ENCODE data around the gene HLA-F. TPM values are rescaled to one million over a fixed set of nuclear protein-coding genes. Genes with fewer than 3 reads are reported as not detected.

Gene HLA-F
- polyA plus RNA-seq, 1 of the 3 experiments (the other 2 are of a cell fraction) = 0.31 TPM

DNA sequence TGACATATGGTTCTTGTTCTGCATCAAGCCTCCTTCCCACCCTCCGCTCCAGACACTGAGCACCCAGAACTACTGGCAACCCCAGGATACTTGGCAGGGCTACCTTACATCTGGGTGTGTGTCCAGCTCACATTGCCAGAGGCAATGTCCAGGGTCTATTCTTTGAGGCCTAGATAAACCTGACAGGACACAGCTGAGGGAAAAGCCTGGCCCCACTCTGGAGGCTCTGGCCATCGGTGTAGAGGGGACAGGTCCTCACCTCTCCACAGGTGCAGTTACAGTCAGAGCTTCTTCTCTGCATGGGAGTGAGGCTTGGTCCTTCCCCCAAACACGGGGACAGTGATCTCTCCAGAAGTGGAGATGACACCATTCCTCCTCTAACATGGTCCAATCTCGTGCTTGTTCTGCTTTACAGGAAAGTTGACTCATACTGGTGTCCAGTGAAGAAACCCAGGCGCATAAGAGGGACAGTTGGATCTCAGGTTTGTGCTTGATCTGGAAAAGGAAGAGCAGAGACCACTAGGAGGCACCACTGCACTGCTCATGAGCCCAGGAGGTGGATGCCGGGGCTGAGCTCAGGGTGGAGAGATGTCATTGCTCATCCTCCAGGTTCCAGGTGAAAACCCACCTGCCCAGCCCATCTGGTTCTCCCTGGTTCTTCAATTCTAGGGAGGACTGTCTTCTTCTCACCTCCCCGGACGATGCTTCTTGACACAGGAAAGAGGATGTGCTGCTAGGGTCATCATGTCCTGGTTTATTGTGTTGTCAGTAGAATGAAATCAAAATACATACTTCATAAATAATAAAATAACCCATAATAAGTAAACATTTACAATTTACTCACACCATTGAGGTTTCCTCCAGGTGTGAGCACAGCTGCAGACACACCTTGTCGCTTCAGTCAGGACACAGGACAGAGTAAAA lies 14.7 kb downstream of the HLA-F start (continued):
- no peak for TF ChIP-seq POLR2AphosphoS5 (IDR thresholded peaks at IDR 0.05; ENCODE audit: low read depth, low read length)
- no peak for TF ChIP-seq RXRA (IDR thresholded peaks at IDR 0.05; ENCODE audit: borderline replicate concordance, low read depth)
- TF ChIP-seq YY1 (IDR thresholded peaks at IDR 0.05; ENCODE audit: low read depth) = no peak

DNA sequence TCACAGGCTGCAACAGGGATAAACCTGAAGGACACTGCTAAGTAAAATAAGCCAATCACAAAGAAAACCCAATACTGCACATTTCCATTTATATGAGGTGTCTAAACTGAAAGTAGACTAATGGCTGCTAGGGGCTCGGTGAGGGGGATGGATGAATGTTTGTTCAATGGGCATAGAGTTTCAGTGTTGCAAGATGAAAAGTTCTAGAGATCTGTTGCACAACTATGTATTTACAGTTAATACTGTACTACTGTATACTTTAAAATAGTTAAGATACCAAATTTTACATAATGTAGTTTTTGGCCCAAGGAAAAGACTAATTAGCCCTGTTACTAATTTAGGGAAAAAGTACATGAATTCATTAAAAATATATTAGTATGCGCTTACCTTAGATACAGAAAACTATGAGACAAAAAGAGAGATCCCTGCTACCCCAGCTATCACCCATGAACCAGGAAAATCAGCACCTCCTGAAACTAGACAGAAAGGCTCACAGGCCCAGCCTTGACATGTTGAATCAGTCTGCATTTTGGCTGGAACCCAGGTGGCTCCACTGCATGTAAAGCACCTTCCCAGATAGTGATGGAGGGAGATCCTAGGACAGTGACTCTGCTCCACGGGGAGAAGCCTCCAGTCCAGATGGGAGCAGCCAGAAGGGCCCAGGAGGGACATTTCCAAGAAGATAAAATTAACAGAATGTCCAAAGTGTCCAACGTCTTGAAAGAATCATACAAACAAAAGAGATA lies 16.1 kb downstream of the HLA-F start:
- H3K27ac ChIP-seq (ENCODE audit: low read depth in 2 of 2, low read length in 1 of 2) = no peak overlapping the region
- H3K4me3 ChIP-seq (ENCODE audit: low read depth in 2 of 2, low read length in 1 of 2) = no peak overlapping the region
- no peak for DNase-seq
- ChIA-PET CTCF (interaction anchor here (1.2 to 3.2 kb wide), 6 partner anchors 10 to 392 kb away, joined by 3 to 22 read pairs (median 4); no protein-coding TSS in a partner anchor), POLR2A (no interaction called here)
- H4K20me1 ChIP-seq (ENCODE audit: insufficient read depth) = no peaks in the 10 kb centered on the region
- no peaks in the 10 kb centered on the region for H3K79me2 ChIP-seq (ENCODE audit: insufficient read depth)
- no peaks in the 10 kb centered on the region for H3K9me2 ChIP-seq
- H3K27me3 ChIP-seq (ENCODE audit: insufficient read depth) = no peaks in the 10 kb centered on the region; the same call in 1 of the 2 replicates
- no peak overlapping the region for H2AFZ ChIP-seq (ENCODE audit: low read depth)
- no peak overlapping the region for H3K4me2 ChIP-seq
- no peaks in the 10 kb centered on the region for H3F3A ChIP-seq (replicated peaks; ENCODE audit: insufficient read depth)
- no peaks in the 10 kb centered on the region for H3K4me1 ChIP-seq (ENCODE audit: control insufficient read depth in 1 of 2, insufficient read depth in 2 of 2, low read depth in 1 of 2, low read length in 1 of 2)
- TF ChIP-seq GABPA (IDR thresholded peaks at IDR 0.05; ENCODE audit: low read depth) = no peak
- TF ChIP-seq YY1 (IDR thresholded peaks at IDR 0.05; ENCODE audit: low read depth) = no peak
- no peak for TF ChIP-seq SMC3 (IDR thresholded peaks at IDR 0.05; ENCODE audit: low read depth, low read length)
- no peak for TF ChIP-seq RCOR1 (IDR thresholded peaks at IDR 0.05; ENCODE audit: low read length)
- TF ChIP-seq JUND (IDR thresholded peaks at IDR 0.05) = no peak
- no peak for TF ChIP-seq FOXJ3 (CRISPR knock-in tag; IDR thresholded peaks at IDR 0.05)
- TF ChIP-seq SIN3A (IDR thresholded peaks at IDR 0.05; ENCODE audit: borderline replicate concordance, low read depth, low read length) = no peak
- no peak for TF ChIP-seq ELF1 (IDR thresholded peaks at IDR 0.05)
- no peak for TF ChIP-seq RFX5 (IDR thresholded peaks at IDR 0.05; ENCODE audit: low read length)
- no peak overlapping the region for H3K9ac ChIP-seq
- no peaks in the 10 kb centered on the region for H3K9me3 ChIP-seq
- 9% methylated on average over 4 of the region's 4 CpGs for WGBS (ENCODE audit: low lambda C conversion rate)
- H3K36me3 ChIP-seq (replicated peaks in 1 of 2; ENCODE audit: control insufficient read depth in 1 of 2, insufficient read depth in 2 of 2, low read length in 1 of 2) = no peaks in the 10 kb centered on the region

DNA sequence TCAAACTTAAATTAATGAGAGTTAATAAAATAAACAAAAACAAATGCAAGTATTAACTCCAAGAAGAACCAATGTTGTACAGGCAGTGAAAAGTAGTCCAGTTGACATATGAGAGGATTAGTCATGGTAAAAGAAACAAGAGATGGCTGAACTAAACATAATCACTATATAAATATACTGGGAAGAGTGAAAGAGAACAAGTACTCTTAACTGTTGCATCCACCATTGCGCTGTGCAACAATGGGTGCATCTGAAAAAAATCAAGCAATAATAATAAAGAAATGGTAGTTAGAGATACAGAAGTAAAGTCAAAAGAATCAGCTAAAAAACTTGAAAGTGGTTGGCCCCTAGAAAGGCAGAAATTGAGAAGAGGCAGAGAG lies 16.6 kb downstream of the HLA-F start:
- no peak overlapping the region for H3K27ac ChIP-seq (ENCODE audit: low read depth in 2 of 2, low read length in 1 of 2)
- WGBS (ENCODE audit: low lambda C conversion rate) = 31% methylated on average over 1 of the region's 1 CpG
- H3K27me3 ChIP-seq (ENCODE audit: insufficient read depth) = peaks cover 5% of the 10 kb centered on the region
- no peaks in the 10 kb centered on the region for H3K9me2 ChIP-seq
- no peaks in the 10 kb centered on the region for H3K9me3 ChIP-seq
- H3K4me3 ChIP-seq (ENCODE audit: low read depth in 2 of 2, low read length in 1 of 2) = no peak overlapping the region
- no peak overlapping the region for H3K4me2 ChIP-seq
- no peaks in the 10 kb centered on the region for H4K20me1 ChIP-seq (ENCODE audit: insufficient read depth)
- H3K4me1 ChIP-seq (ENCODE audit: control insufficient read depth in 1 of 2, insufficient read depth in 2 of 2, low read depth in 1 of 2, low read length in 1 of 2) = no peaks in the 10 kb centered on the region
- ChIA-PET CTCF (interaction anchor here (2.3 kb wide), 1 partner anchor 95 kb away, joined by 22 read pairs; no protein-coding TSS in a partner anchor), POLR2A (no interaction called here)
- H2AFZ ChIP-seq (ENCODE audit: low read depth) = no peak overlapping the region
- TF ChIP-seq, protein P1, sequence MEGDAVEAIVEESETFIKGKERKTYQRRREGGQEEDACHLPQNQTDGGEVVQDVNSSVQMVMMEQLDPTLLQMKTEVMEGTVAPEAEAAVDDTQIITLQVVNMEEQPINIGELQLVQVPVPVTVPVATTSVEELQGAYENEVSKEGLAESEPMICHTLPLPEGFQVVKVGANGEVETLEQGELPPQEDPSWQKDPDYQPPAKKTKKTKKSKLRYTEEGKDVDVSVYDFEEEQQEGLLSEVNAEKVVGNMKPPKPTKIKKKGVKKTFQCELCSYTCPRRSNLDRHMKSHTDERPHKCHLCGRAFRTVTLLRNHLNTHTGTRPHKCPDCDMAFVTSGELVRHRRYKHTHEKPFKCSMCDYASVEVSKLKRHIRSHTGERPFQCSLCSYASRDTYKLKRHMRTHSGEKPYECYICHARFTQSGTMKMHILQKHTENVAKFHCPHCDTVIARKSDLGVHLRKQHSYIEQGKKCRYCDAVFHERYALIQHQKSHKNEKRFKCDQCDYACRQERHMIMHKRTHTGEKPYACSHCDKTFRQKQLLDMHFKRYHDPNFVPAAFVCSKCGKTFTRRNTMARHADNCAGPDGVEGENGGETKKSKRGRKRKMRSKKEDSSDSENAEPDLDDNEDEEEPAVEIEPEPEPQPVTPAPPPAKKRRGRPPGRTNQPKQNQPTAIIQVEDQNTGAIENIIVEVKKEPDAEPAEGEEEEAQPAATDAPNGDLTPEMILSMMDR (IDR thresholded peaks at IDR 0.05) = no peak
- TF ChIP-seq FOXJ3 (CRISPR knock-in tag; IDR thresholded peaks at IDR 0.05) (no peak), SMC3 (IDR thresholded peaks at IDR 0.05; ENCODE audit: low read depth, low read length) (no peak)
- H3K36me3 ChIP-seq (replicated peaks in 1 of 2; ENCODE audit: control insufficient read depth in 1 of 2, insufficient read depth in 2 of 2, low read length in 1 of 2) = no peaks in the 10 kb centered on the region
- H3K9ac ChIP-seq = no peak overlapping the region
- H3F3A ChIP-seq (replicated peaks; ENCODE audit: insufficient read depth) = no peaks in the 10 kb centered on the region
- DNase-seq = no peak
- H3K79me2 ChIP-seq (ENCODE audit: insufficient read depth) = no peaks in the 10 kb centered on the region

All from SK-N-SH (cell line).